Jurkat, Clone E6-1 (cell line): Measurements from ENCODE around the gene ATP13A3.

Experiments
- DNase-seq: peaks from one replicate; pipeline ENCODE4 v3.0.0-alpha.2; 2011; ENCODE audit warnings: low read depth, low spot score
- H3K4me3 ChIP-seq: 2 replicates; pipeline ENCODE4 v1.5.1; 2011; ENCODE audit warnings: mild to moderate bottlenecking, low read length, control low read depth, moderate library complexity

Gene ATP13A3

DNA sequence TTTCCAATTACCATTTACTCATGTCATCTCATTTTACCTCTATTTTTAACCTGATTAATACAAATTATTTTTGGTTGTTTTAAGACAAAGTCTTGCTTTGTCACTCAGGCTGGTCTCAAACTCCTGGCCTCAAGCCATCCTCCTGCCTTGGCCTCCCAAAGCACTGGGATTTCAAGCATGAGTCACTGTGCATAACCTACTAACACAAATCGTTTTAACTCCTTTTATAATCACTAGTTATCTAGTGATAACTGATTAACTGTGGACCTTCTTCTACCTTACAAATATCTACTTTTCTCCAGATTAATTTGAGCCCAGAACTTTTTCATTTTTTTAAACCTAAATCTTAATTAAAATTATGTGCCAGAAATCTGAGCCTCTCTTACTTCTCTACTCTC is 4.6 kb downstream of the ATP13A3 start:
- H3K4me3 ChIP-seq = no peak overlapping the region
- no peak for DNase-seq

DNA sequence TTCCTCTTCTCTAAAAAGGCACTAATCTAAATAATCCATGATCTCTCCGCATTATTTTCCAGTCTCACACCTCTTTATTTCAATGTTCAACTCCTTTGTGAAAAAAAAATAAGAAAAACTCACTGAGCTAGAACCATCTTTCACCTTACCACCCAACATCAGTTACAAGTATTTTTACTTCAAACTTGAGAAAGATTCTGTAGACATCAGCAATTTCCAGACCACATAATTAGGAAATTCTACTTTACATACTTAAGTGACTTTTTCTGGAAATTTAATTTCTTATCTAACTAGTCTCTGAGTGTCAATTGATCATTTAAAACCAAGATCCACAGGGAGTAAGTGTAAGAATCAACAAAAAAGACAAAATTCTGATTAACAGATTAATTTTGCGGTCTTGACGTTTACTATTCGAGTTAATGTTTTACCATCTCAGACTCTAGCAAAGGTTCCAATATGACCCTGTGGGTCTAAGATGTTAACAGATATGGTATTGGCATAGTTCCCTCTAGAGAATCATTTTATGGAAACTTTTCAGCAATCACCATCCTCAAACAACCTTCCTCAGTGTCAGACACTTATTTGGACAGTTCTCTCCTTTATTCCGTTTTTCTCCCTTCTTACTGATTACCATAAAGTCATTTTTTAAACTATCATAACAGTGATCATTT is 5.1 kb downstream of the ATP13A3 start:
- DNase-seq = no peak
- no peak overlapping the region for H3K4me3 ChIP-seq

- DNase-seq = no peak
- no peak overlapping the region for H3K4me3 ChIP-seq
Measured at GRCh38 chr3:194481103-194481502, 5.7 kb downstream of the ATP13A3 start.

- no peak for DNase-seq
- no peak overlapping the region for H3K4me3 ChIP-seq
Measured at GRCh38 chr3:194476784-194477183, 10.0 kb downstream of the ATP13A3 start.

DNA sequence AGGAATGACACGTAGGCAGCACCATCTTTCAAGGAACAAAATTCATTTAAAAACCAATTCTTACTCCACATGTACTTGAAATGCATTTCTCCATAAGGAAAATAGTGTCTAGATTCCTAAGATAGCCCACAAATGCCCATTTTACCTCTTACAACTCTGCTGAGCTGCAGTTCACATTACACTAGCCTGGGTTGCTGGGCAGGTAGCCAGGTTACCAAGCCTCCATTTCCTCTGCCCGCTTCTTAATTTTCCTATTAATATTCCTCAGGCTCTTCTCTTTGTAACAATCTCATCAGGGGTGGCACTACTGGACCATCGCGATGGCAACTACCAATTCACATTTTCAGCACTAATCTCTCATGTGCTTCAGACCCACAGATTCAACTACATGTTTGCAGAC is 10.8 kb downstream of the ATP13A3 start:
- no peak overlapping the region for H3K4me3 ChIP-seq
- no peak for DNase-seq

GRCh38 chr3:194475138-194475932 is 11.5 kb downstream of the ATP13A3 start:
- no peak for DNase-seq
- no peak overlapping the region for H3K4me3 ChIP-seq

- no peak for DNase-seq
- no peak overlapping the region for H3K4me3 ChIP-seq
Measured at GRCh38 chr3:194474675-194475074, 12.1 kb downstream of the ATP13A3 start.

GRCh38 chr3:194472290-194472920 is 14.4 kb downstream of the ATP13A3 start:
- DNase-seq = peak; percentile 70
- H3K4me3 ChIP-seq = no peak overlapping the region

DNA sequence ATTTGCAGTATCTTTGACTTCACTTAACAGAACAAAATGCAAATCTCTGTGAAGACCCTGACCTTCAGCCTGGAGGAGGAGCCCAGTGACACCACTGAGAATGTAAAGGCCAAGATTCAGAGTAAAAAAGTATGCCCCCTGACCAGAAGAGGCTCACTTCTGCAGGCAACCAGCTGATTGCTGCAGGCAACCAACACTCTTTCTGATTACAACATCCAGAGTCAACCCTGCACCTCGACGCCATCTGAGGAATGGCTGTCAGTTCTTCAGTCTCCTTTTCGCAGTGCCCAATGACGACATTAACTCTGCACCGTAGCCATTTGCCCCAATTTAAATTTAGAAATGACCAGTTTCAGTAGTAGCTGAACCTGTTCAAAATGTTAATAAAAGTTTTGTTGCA is 14.9 kb downstream of the ATP13A3 start:
- H3K4me3 ChIP-seq = no peak overlapping the region
- no peak for DNase-seq

GRCh38 chr3:194470615-194471014 is 16.2 kb downstream of the ATP13A3 start:
- DNase-seq = no peak
- no peak overlapping the region for H3K4me3 ChIP-seq

GRCh38 chr3:194469977-194470376 is 16.8 kb downstream of the ATP13A3 start:
- no peak overlapping the region for H3K4me3 ChIP-seq
- DNase-seq = no peak

GRCh38 chr3:194468086-194468485 is 18.7 kb downstream of the ATP13A3 start:
- DNase-seq = no peak
- H3K4me3 ChIP-seq = no peak overlapping the region

GRCh38 chr3:194466761-194467356 is 19.9 kb downstream of the ATP13A3 start:
- no peak overlapping the region for H3K4me3 ChIP-seq
- DNase-seq = no peak

- no peak overlapping the region for H3K4me3 ChIP-seq
- no peak for DNase-seq
Measured at GRCh38 chr3:194465920-194466570, 20.8 kb downstream of the ATP13A3 start.

DNA sequence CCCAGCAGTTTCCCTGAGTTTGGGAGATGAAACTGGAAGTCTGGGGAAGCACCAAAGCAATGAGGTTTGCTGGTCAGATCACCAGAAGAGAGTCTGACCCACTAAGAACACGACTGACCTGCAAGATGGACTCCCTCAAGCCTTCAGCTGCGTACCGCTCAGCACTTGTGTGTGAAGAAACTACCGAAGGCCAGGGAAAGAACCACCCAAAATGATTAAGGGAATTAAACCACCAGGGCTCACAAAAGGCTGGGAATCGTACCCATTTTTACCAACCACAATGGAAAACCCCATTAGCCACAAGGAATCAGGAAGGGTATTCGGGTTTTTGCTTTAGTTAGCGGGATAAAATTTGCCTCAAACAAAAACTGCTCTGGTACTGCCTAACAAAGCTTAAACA is 21.6 kb downstream of the ATP13A3 start:
- DNase-seq = no peak

DNA sequence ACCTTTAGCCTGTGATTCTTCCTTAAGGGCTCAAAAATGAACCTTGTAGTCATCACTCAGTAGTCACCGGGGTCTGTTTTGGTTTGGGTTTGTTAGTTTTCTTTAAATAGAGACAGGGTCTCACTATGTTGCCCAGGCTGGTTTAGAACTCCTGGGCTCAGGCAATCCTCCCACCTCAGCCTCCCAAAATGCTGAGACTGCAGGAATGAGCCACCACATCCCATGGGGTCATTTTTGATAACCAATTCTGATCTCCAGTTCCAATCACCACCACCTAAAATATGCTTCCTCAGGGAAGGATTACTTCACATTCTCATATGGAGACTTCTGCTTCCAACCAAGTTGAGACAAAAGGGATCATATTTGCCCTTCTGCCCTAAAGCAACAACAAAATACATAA is 22.1 kb downstream of the ATP13A3 start:
- H3K4me3 ChIP-seq = no peak overlapping the region
- DNase-seq = no peak

More for the DNA sequence above, 21.6 kb downstream of the ATP13A3 start:
- no peak overlapping the region for H3K4me3 ChIP-seq

DNA sequence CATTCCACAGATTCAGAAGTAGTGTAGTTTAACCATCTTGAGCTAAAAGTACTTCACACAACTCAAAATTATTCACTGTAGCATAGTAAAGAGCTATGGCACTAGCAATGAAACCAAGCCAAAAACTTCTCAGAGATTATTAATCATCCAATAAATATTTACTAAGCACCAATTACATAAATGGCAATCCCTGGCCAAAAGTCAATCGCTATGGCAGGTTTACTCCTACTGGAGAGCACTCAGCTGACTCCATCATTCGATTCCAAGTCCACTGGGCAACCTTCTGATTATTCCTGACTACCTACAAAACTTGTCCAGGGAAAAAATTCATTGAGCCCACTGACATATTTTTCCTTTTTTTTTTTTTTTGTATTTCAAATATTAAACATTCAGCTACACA is 23.9 kb downstream of the ATP13A3 start:
- H3K4me3 ChIP-seq = no peak overlapping the region
- no peak for DNase-seq

GRCh38 chr3:194460566-194460965 is 26.2 kb downstream of the ATP13A3 start:
- DNase-seq = no peak
- H3K4me3 ChIP-seq = no peak overlapping the region

DNA sequence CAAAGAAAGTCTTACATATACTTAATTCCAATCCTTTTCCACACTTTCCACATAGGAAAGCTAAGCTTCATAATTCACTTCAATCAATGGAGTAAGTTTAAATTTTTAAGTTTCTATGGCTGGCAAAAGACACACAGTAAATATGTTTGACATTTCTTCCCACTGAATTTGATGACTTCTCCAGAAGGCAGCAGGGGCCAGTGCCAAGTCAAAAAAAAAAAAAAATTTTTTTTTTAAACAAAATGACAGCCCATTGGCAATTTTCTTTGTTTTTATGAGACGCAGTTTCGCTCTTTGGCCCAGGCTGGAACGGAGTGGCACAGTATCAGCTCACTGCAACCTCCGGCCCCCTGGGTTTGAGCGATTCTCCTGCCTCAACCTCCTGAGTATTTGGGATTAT is 28.7 kb downstream of the ATP13A3 start:
- H3K4me3 ChIP-seq = no peak overlapping the region
- no peak for DNase-seq
